ENCODE measurements around the gene FOSB. TPM values are rescaled to one million over a fixed set of nuclear protein-coding genes. Genes with fewer than 3 reads are reported as not detected.

The FOSB gene
- total and polyA plus RNA-seq, 2 experiments from 2014 or later = 8.3 to 11.9 TPM

- peaks cover 19% of the 10 kb centered on the region for H3F3A ChIP-seq (ENCODE audit: insufficient read depth)
- TF ChIP-seq EZH2 (IDR thresholded peaks at IDR 0.05; ENCODE audit: insufficient read depth, poor library complexity, severe bottlenecking) (no peak), EZH2phosphoT487 (IDR thresholded peaks at IDR 0.05; ENCODE audit: insufficient read depth, low read depth) (no peak)
- H3K79me2 ChIP-seq (ENCODE audit: insufficient read depth) = peaks cover 34% of the 10 kb centered on the region
- no peak overlapping the region for H3K27ac ChIP-seq
- H3K27me3 ChIP-seq (replicated peaks; ENCODE audit: insufficient read depth) = no peaks in the 10 kb centered on the region
- DNase-seq = peak; percentile 20
- H3K4me2 ChIP-seq (ENCODE audit: unreplicated experiment) = no peak overlapping the region
- in situ Hi-C loops (cut with MboI) = no loop called here
- H4K20me1 ChIP-seq (ENCODE audit: insufficient read depth) = no peaks in the 10 kb centered on the region
- H3K4me3 ChIP-seq = no peak overlapping the region
- peaks cover 10% of the 10 kb centered on the region; the same call in 1 of the 2 replicates for H3K4me1 ChIP-seq (ENCODE audit: insufficient read depth)
- H3K9me3 ChIP-seq (ENCODE audit: low read depth) = no peaks in the 10 kb centered on the region
- WGBS, 2 experiments (ENCODE audit: low coverage in 1 of 2, low lambda C conversion rate in 2 of 2, missing lambda C conversion rate in 2 of 2) = 87 to 89% methylated on average over 6 to 7 of the region's 7 CpGs
- H3K36me3 ChIP-seq (ENCODE audit: low read depth) = no peaks in the 10 kb centered on the region
- H3K9ac ChIP-seq = no peak overlapping the region
- H3K9me2 ChIP-seq (ENCODE audit: insufficient read depth) = no peaks in the 10 kb centered on the region
- H2AFZ ChIP-seq = no peak overlapping the region
These were observed 4.3 kb downstream of the FOSB start for GRCh38 chr19:45471931-45472562.

GRCh38 chr19:45472563-45473366 lies 5.0 kb downstream of the FOSB start:
- Histone ChIP-seq H3K9me2 (ENCODE audit: insufficient read depth) (no peaks in the 10 kb centered on the region), H3K9me3 (ENCODE audit: low read depth) (no peaks in the 10 kb centered on the region), H3K27me3 (replicated peaks; ENCODE audit: insufficient read depth) (no peaks in the 10 kb centered on the region), H2AFZ (no peak overlapping the region), H3K4me3 (no peak overlapping the region), H3K27ac (no peak overlapping the region), H4K20me1 (ENCODE audit: insufficient read depth) (no peaks in the 10 kb centered on the region), H3K79me2 (ENCODE audit: insufficient read depth) (peaks cover 34% of the 10 kb centered on the region), H3K9ac (no peak overlapping the region), H3F3A (ENCODE audit: insufficient read depth) (peaks cover 20% of the 10 kb centered on the region), H3K36me3 (ENCODE audit: low read depth) (no peaks in the 10 kb centered on the region), H3K4me2 (ENCODE audit: unreplicated experiment) (no peak overlapping the region), H3K4me1 (ENCODE audit: insufficient read depth) (peaks cover 12% of the 10 kb centered on the region; the same call in 1 of the 2 replicates)
- DNase-seq = peak; percentile 35
- 76 to 81% methylated on average over 36 to 44 of the region's 44 CpGs for WGBS, 2 experiments (ENCODE audit: low coverage in 1 of 2, low lambda C conversion rate in 2 of 2, missing lambda C conversion rate in 2 of 2)
- in situ Hi-C loops (cut with MboI) = no loop called here
- TF ChIP-seq EZH2 (IDR thresholded peaks at IDR 0.05; ENCODE audit: insufficient read depth, poor library complexity, severe bottlenecking) (no peak), EZH2phosphoT487 (IDR thresholded peaks at IDR 0.05; ENCODE audit: insufficient read depth, low read depth) (no peak)

GRCh38 chr19:45473367-45473681 lies 5.5 kb downstream of the FOSB start:
- TF ChIP-seq EZH2phosphoT487 (IDR thresholded peaks at IDR 0.05; ENCODE audit: insufficient read depth, low read depth) = no peak
- no peak for TF ChIP-seq EZH2 (IDR thresholded peaks at IDR 0.05; ENCODE audit: insufficient read depth, poor library complexity, severe bottlenecking)
- Histone ChIP-seq H3K36me3 (ENCODE audit: low read depth) (no peaks in the 10 kb centered on the region), H3K9ac (no peak overlapping the region), H3F3A (ENCODE audit: insufficient read depth) (peaks cover 25% of the 10 kb centered on the region), H3K4me1 (ENCODE audit: insufficient read depth) (peaks cover 15% of the 10 kb centered on the region; the same call in 1 of the 2 replicates), H3K27ac (no peak overlapping the region), H3K9me3 (ENCODE audit: low read depth) (no peaks in the 10 kb centered on the region), H3K27me3 (replicated peaks; ENCODE audit: insufficient read depth) (no peaks in the 10 kb centered on the region), H3K4me3 (no peak overlapping the region), H3K79me2 (ENCODE audit: insufficient read depth) (peaks cover 30% of the 10 kb centered on the region), H2AFZ (no peak overlapping the region), H4K20me1 (ENCODE audit: insufficient read depth) (no peaks in the 10 kb centered on the region), H3K4me2 (ENCODE audit: unreplicated experiment) (no peak overlapping the region), H3K9me2 (ENCODE audit: insufficient read depth) (no peaks in the 10 kb centered on the region)
- in situ Hi-C loops (cut with MboI) = no loop called here
- DNase-seq = peak; percentile 36
- WGBS, 2 experiments (ENCODE audit: low coverage in 1 of 2, low lambda C conversion rate in 2 of 2, missing lambda C conversion rate in 2 of 2) = 46 to 50% methylated on average over 3 to 5 of the region's 5 CpGs

GRCh38 chr19:45473682-45474605 lies 6.1 kb downstream of the FOSB start:
- Histone ChIP-seq H3K27ac (no peak overlapping the region), H4K20me1 (ENCODE audit: insufficient read depth) (no peaks in the 10 kb centered on the region), H3K4me2 (ENCODE audit: unreplicated experiment) (no peak overlapping the region), H3K9me3 (ENCODE audit: low read depth) (no peaks in the 10 kb centered on the region), H3K9me2 (ENCODE audit: insufficient read depth) (no peaks in the 10 kb centered on the region), H2AFZ (no peak overlapping the region), H3K4me1 (ENCODE audit: insufficient read depth) (peaks cover 15% of the 10 kb centered on the region; the same call in 1 of the 2 replicates), H3K4me3 (no peak overlapping the region), H3K36me3 (ENCODE audit: low read depth) (no peaks in the 10 kb centered on the region), H3K79me2 (ENCODE audit: insufficient read depth) (peaks cover 27% of the 10 kb centered on the region; the same call in 1 of the 2 replicates), H3F3A (ENCODE audit: insufficient read depth) (peaks cover 31% of the 10 kb centered on the region), H3K9ac (no peak overlapping the region), H3K27me3 (replicated peaks; ENCODE audit: insufficient read depth) (no peaks in the 10 kb centered on the region)
- 89 to 93% methylated on average over 27 of the region's 27 CpGs for WGBS, 2 experiments (ENCODE audit: low coverage in 1 of 2, low lambda C conversion rate in 2 of 2, missing lambda C conversion rate in 2 of 2)
- TF ChIP-seq EZH2 (IDR thresholded peaks at IDR 0.05; ENCODE audit: insufficient read depth, poor library complexity, severe bottlenecking) (no peak), EZH2phosphoT487 (IDR thresholded peaks at IDR 0.05; ENCODE audit: insufficient read depth, low read depth) (no peak)
- DNase-seq = peak; percentile 28
- in situ Hi-C loops (cut with MboI) = no loop called here
